Activated T-cell treated with anti-CD3 and anti-CD28 coated beads, Interleukin-2, amount 50 U/mL, for 72 hours (primary cell): ENCODE results near the gene MACO1. TPM values are rescaled to one million over a fixed set of nuclear protein-coding genes. Genes with fewer than 3 reads are reported as not detected.
"Not testable (repeated sequence)": the region's sequence is repeated elsewhere in the genome, so short reads cannot be mapped to it uniquely, and the experiment has no call there.

ENCODE experiments used
- ATAC-seq, 2 donors: fragments of 150-1000 bp; cut with Tn5 transposase; replicated peaks in 1 of 2; 2 replicates each; pipeline ENCODE4 v1.10.0; 2021; ENCODE audit warnings: moderate library complexity in 2 of 2, mild to moderate bottlenecking in 1 of 2
- DNase-seq, 2 donors: peaks; one replicate each; pipeline ENCODE4 v3.0.0; 2021 to 2022; ENCODE audit warnings: mixed read lengths in 1 of 2
- H3K27ac Mint-ChIP-seq: one replicate; pipeline ENCODE4 v1.8.0; 2022; ENCODE audit warnings: mild to moderate bottlenecking, moderate library complexity, mixed read lengths
- H3K27me3 Mint-ChIP-seq: one replicate; pipeline ENCODE4 v1.8.0; 2022; ENCODE audit warnings: low read depth, mixed read lengths
- H3K36me3 Mint-ChIP-seq, 2 donors: one replicate each; pipeline ENCODE4 v1.8.0; 2022; ENCODE audit warnings: mixed read lengths in 2 of 2, mild to moderate bottlenecking in 1 of 2; ENCODE audit not compliant: insufficient read depth in 2 of 2
- H3K4me1 Mint-ChIP-seq: one replicate; pipeline ENCODE4 v1.8.0; 2022; ENCODE audit warnings: low read depth, mixed read lengths
- H3K4me3 Mint-ChIP-seq, 2 donors: one replicate each; pipeline ENCODE4 v1.8.0; 2022; ENCODE audit warnings: mild to moderate bottlenecking in 2 of 2, mixed read lengths in 2 of 2, moderate library complexity in 2 of 2
- H3K9me3 Mint-ChIP-seq, 2 donors: one replicate each; pipeline ENCODE4 v1.8.0; 2022; ENCODE audit warnings: mixed read lengths in 2 of 2
- total RNA-seq, 2 donors: library from RNA; stranded (reverse); gene quantifications; one replicate each; pipeline ENCODE4 v1.2.3, GENCODE V29; 2022

MACO1 gene
- total RNA-seq, 2 donors from 2014 or later: 22.6 to 26.3 TPM

- peak; percentile 37 to 42 for ATAC-seq
- H3K27me3 Mint-ChIP-seq: no peaks in the 10 kb centered on the region
- peaks cover 46% of the 10 kb centered on the region for H3K4me1 Mint-ChIP-seq
- peak overlapping the region; percentile 95 for H3K27ac Mint-ChIP-seq
- H3K9me3 Mint-ChIP-seq: no peaks in the 10 kb centered on the region
- peak in 1 of 2 donors; percentile 80 for DNase-seq
- H3K36me3 Mint-ChIP-seq: peaks cover 0 to 3% of the 10 kb centered on the region in 2 donors
- peak overlapping the region; percentile 97 to 100 for H3K4me3 Mint-ChIP-seq
Measured at GRCh38 chr1:25430967-25431881, 527 bp downstream of the MACO1 start.

GRCh38 chr1:25431955-25432719 lies 1.4 kb downstream of the MACO1 start:
- Mint-ChIP-seq H3K36me3 (peaks cover 0 to 3% of the 10 kb centered on the region in 2 donors), H3K4me3 (peak overlapping the region; percentile 88 to 98), H3K9me3 (no peaks in the 10 kb centered on the region), H3K27me3 (no peaks in the 10 kb centered on the region), H3K4me1 (peaks cover 55% of the 10 kb centered on the region), H3K27ac (peak overlapping the region; percentile 95)
- DNase-seq (no peak), ATAC-seq (no peak)

GRCh38 chr1:25432749-25433388 lies 2.2 kb downstream of the MACO1 start:
- ATAC-seq (no peak), DNase-seq (no peak)
- H3K27ac Mint-ChIP-seq: peak overlapping the region; percentile 95
- H3K27me3 Mint-ChIP-seq: no peaks in the 10 kb centered on the region
- no peaks in the 10 kb centered on the region for H3K9me3 Mint-ChIP-seq
- peak overlapping the region; percentile 88 to 98 for H3K4me3 Mint-ChIP-seq
- H3K36me3 Mint-ChIP-seq: peaks cover 0 to 3% of the 10 kb centered on the region in 2 donors
- peaks cover 56% of the 10 kb centered on the region for H3K4me1 Mint-ChIP-seq

GRCh38 chr1:25433389-25434186 lies 2.9 kb downstream of the MACO1 start:
- Mint-ChIP-seq H3K9me3 (no peaks in the 10 kb centered on the region), H3K4me1 (peaks cover 56% of the 10 kb centered on the region), H3K27ac (peak overlapping the region; percentile 95), H3K4me3 (peak overlapping the region; percentile 10 to 98), H3K27me3 (no peaks in the 10 kb centered on the region), H3K36me3 (peaks cover 0 to 3% of the 10 kb centered on the region in 2 donors)
- DNase-seq (no peak), ATAC-seq (no peak)

GRCh38 chr1:25435397-25436108 lies 4.9 kb downstream of the MACO1 start:
- DNase-seq: peak; percentile 7 to 12

GRCh38 chr1:25437672-25438071 lies 7.0 kb downstream of the MACO1 start:
- Mint-ChIP-seq H3K4me1 (peaks cover 58% of the 10 kb centered on the region), H3K27me3 (no peaks in the 10 kb centered on the region), H3K9me3 (no peaks in the 10 kb centered on the region), H3K4me3 (no peak overlapping the region), H3K27ac (no peak overlapping the region), H3K36me3 (peaks cover 0 to 2% of the 10 kb centered on the region in 2 donors)
- ATAC-seq (no peak), DNase-seq (no peak)

More at GRCh38 chr1:25435397-25436108, 4.9 kb downstream of the MACO1 start:
- peak overlapping the region; percentile 73 to 84 for H3K4me3 Mint-ChIP-seq
- no peak for ATAC-seq
- peaks cover 56% of the 10 kb centered on the region for H3K4me1 Mint-ChIP-seq
- no peaks in the 10 kb centered on the region for H3K9me3 Mint-ChIP-seq
- no peaks in the 10 kb centered on the region for H3K27me3 Mint-ChIP-seq
- peaks cover 2 to 3% of the 10 kb centered on the region in 2 donors for H3K36me3 Mint-ChIP-seq
- H3K27ac Mint-ChIP-seq: peak overlapping the region; percentile 89

GRCh38 chr1:25439287-25439686 lies 8.6 kb downstream of the MACO1 start:
- Mint-ChIP-seq H3K9me3 (no peaks in the 10 kb centered on the region), H3K4me1 (peaks cover 51% of the 10 kb centered on the region), H3K36me3 (peaks cover 0 to 2% of the 10 kb centered on the region in 2 donors), H3K4me3 (no peak overlapping the region), H3K27ac (no peak overlapping the region), H3K27me3 (no peaks in the 10 kb centered on the region)
- no peak for ATAC-seq
- DNase-seq: no peak

GRCh38 chr1:25442178-25442577 lies 11.5 kb downstream of the MACO1 start:
- Mint-ChIP-seq H3K27me3 (no peaks in the 10 kb centered on the region), H3K4me1 (peaks cover 38% of the 10 kb centered on the region), H3K4me3 (no peak overlapping the region), H3K9me3 (no peaks in the 10 kb centered on the region), H3K36me3 (peaks cover 0 to 4% of the 10 kb centered on the region in 2 donors), H3K27ac (no peak overlapping the region)
- no peak for DNase-seq
- no peak for ATAC-seq

- H3K27me3 Mint-ChIP-seq: no peaks in the 10 kb centered on the region
- H3K9me3 Mint-ChIP-seq: no peaks in the 10 kb centered on the region
- no peak overlapping the region for H3K27ac Mint-ChIP-seq
- H3K4me1 Mint-ChIP-seq: peaks cover 48% of the 10 kb centered on the region
- ATAC-seq: no peak
- no peak for DNase-seq
- peaks cover 0 to 8% of the 10 kb centered on the region in 2 donors for H3K36me3 Mint-ChIP-seq
- H3K4me3 Mint-ChIP-seq: no peak overlapping the region
Measured at GRCh38 chr1:25443030-25443699, 12.5 kb downstream of the MACO1 start.

GRCh38 chr1:25444604-25445003 lies 13.9 kb downstream of the MACO1 start:
- H3K9me3 Mint-ChIP-seq: not testable (repeated sequence)

GRCh38 chr1:25445993-25446538 lies 15.4 kb downstream of the MACO1 start:
- no peaks in the 10 kb centered on the region for H3K9me3 Mint-ChIP-seq
- H3K4me3 Mint-ChIP-seq: no peak overlapping the region
- DNase-seq (no peak), ATAC-seq (no peak)
- H3K27ac Mint-ChIP-seq: no peak overlapping the region
- H3K27me3 Mint-ChIP-seq: no peaks in the 10 kb centered on the region
- H3K36me3 Mint-ChIP-seq: peaks cover 0 to 12% of the 10 kb centered on the region in 2 donors
- H3K4me1 Mint-ChIP-seq: peaks cover 59% of the 10 kb centered on the region

More at GRCh38 chr1:25444604-25445003, 13.9 kb downstream of the MACO1 start:
- H3K36me3 Mint-ChIP-seq: peaks cover 0 to 10% of the 10 kb centered on the region in 2 donors
- H3K27ac Mint-ChIP-seq, H3K27me3 Mint-ChIP-seq, DNase-seq, ATAC-seq, H3K4me3 Mint-ChIP-seq: not testable (repeated sequence)
- H3K4me1 Mint-ChIP-seq: peaks cover 49% of the 10 kb centered on the region
